ENCODE data around the gene BLOC1S6. TPM values are rescaled to one million over a fixed set of nuclear protein-coding genes. Genes with fewer than 3 reads are reported as not detected.

BLOC1S6 gene
- total and polyA plus RNA-seq, 2 of the 8 experiments (the other 6 are each of a cell fraction or from before 2014, with no cell fraction given) = 4.5 to 28.8 TPM

DNA sequence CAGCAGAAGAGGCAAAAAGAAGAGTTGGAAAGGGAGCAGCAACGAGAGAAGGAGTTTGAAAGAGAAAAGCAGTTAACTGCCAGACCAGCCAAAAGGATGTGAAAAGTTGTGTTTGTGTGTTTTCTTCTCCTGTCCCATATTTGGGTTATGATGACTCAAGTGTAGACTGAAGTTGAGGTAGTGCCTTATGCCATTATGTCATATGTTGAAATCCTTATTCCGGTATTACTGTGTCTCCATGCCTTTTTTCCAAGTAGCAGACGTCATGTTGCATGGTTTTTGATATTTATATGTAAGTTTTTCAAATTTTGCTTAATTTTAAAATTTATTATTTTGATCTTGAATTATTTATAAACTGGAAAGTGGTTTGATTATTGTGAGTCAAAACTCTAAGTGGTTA is 19.2 kb downstream of the BLOC1S6 start:
- H3K36me3 ChIP-seq (ENCODE audit: control insufficient read depth in 2 of 4, insufficient read depth in 4 of 4, low read length in 3 of 4) = peaks cover 0 to 9% (median 3%) of the 10 kb centered on the region in 4 experiments; a peak in 3 of 8 replicates
- WGBS, 2 experiments (ENCODE audit: extremely low coverage in 1 of 2, insufficient coverage in 1 of 2, insufficient read length in 1 of 2, insufficient replicate concordance in 2 of 2, low coverage in 1 of 2, low lambda C conversion rate in 2 of 2, missing lambda C conversion rate in 1 of 2) = 87% methylated on average over 3 of the region's 3 CpGs; no CpG with 5 or more reads in 1 of the 2 experiments
- DNase-seq (ENCODE audit: low read depth in 1 of 2, low spot score in 2 of 2) (no peak), FAIRE-seq (no peak)
- no peak overlapping the region for H4K8ac ChIP-seq (ENCODE audit: extremely low read depth, insufficient read depth, low read length)
- no peak for TF ChIP-seq POLR2A (IDR thresholded peaks at IDR 0.05; ENCODE audit: control extremely low read depth in 1 of 2, low read depth in 2 of 2, low read length in 2 of 2)
- no peak for TF ChIP-seq RXRA (IDR thresholded peaks at IDR 0.05; ENCODE audit: insufficient read depth, low read depth, low read length)
- no peak for TF ChIP-seq NANOG (IDR thresholded peaks at IDR 0.05; ENCODE audit: insufficient read depth, low read depth, low read length, poor library complexity, severe bottlenecking)
- TF ChIP-seq POU5F1 (IDR thresholded peaks at IDR 0.05; ENCODE audit: low read depth, low read length) = no peak
- TF ChIP-seq TAF1 (IDR thresholded peaks at IDR 0.05; ENCODE audit: low read depth, low read length) = no peak
- TF ChIP-seq CBX8 (IDR thresholded peaks at IDR 0.05; ENCODE audit: borderline replicate concordance, low read depth, low read length) = no peak
- TF ChIP-seq BRCA1 (IDR thresholded peaks at IDR 0.05; ENCODE audit: low read depth, low read length) = no peak
- TF ChIP-seq CHD2 (IDR thresholded peaks at IDR 0.05; ENCODE audit: low read length) = no peak
- no peak for TF ChIP-seq JUND (IDR thresholded peaks at IDR 0.05; ENCODE audit: low read length)
- no peak overlapping the region for H3K4ac ChIP-seq (replicated peaks; ENCODE audit: insufficient read length, low read depth, low read length)
- no peak overlapping the region for H4K5ac ChIP-seq (ENCODE audit: insufficient read length, low read depth, low read length)
- CTCF ChIA-PET (ENCODE audit: partially characterized antibody) = no interaction called here
- H4K91ac ChIP-seq (replicated peaks; ENCODE audit: insufficient read length, low read length) = no peak overlapping the region
- no peak overlapping the region for H3K27ac ChIP-seq (ENCODE audit: low read depth, low read length)
- H3K9me3 ChIP-seq (ENCODE audit: insufficient read depth in 2 of 2, low read depth in 1 of 2, low read length in 1 of 2) = no peaks in the 10 kb centered on the region
- no peaks in the 10 kb centered on the region for H3K23me2 ChIP-seq (ENCODE audit: low read depth, low read length)
- no peak overlapping the region for H3K4me2 ChIP-seq (ENCODE audit: insufficient read depth in 1 of 2, low read depth in 2 of 2, low read length in 2 of 2)
- no peaks in the 10 kb centered on the region for H3K27me3 ChIP-seq (replicated peaks in 1 of 4; ENCODE audit: control insufficient read depth in 3 of 4, extremely low read depth in 1 of 4, insufficient read depth in 3 of 4, low read length in 3 of 4)
- H2AFZ ChIP-seq (ENCODE audit: low read length) = no peak overlapping the region
- H3K79me2 ChIP-seq (ENCODE audit: control insufficient read depth in 1 of 2, insufficient read depth in 2 of 2, low read length in 2 of 2) = no peaks in the 10 kb centered on the region
- no peak overlapping the region for H2BK120ac ChIP-seq (replicated peaks; ENCODE audit: low read depth, low read length)
- H3K4me1 ChIP-seq (replicated peaks in 1 of 4; ENCODE audit: control insufficient read depth in 3 of 4, insufficient read depth in 4 of 4, low read length in 3 of 4) = no peaks in the 10 kb centered on the region
- H3K4me3 ChIP-seq (ENCODE audit: extremely low read depth in 1 of 4, insufficient read depth in 2 of 4, low read depth in 3 of 4, low read length in 4 of 4) = no peak overlapping the region
- H3K14ac ChIP-seq (ENCODE audit: insufficient read length) = no peak overlapping the region
- no peak overlapping the region for H2BK20ac ChIP-seq (ENCODE audit: low read length)
- H3K18ac ChIP-seq (ENCODE audit: extremely low read depth, low read length) = no peak overlapping the region
- H2BK15ac ChIP-seq (ENCODE audit: low read length) = no peak overlapping the region
- peaks cover 0 to 2% of the 10 kb centered on the region in 2 experiments for H4K20me1 ChIP-seq (replicated peaks in 1 of 2; ENCODE audit: control insufficient read depth in 1 of 2, insufficient read depth in 2 of 2, low read length in 2 of 2)
- no peak overlapping the region for H3K56ac ChIP-seq (replicated peaks; ENCODE audit: insufficient read length, low read depth, low read length)
- no peak overlapping the region for H2AK5ac ChIP-seq (ENCODE audit: low read depth, low read length)
- H2BK12ac ChIP-seq (ENCODE audit: low read depth, low read length) = no peak overlapping the region
- no peak overlapping the region for H3K9ac ChIP-seq (replicated peaks in 1 of 4; ENCODE audit: extremely low read depth in 1 of 4, low read depth in 3 of 4, low read length in 3 of 4)
- no peak overlapping the region for H3K23ac ChIP-seq (ENCODE audit: insufficient read length)
- no peaks in the 10 kb centered on the region for H3K79me1 ChIP-seq (ENCODE audit: low read depth, low read length)
- POLR2A ChIA-PET (ENCODE audit: partially characterized antibody) = interaction anchor here (0.7 to 1.8 kb wide), 2 partner anchors 20 to 96 kb away, joined by 3 to 5 read pairs; partner anchors contain the start of gene BLOC1S6
- no peak overlapping the region for H2BK5ac ChIP-seq (ENCODE audit: low read depth, low read length)

All from H1 (cell line).